Measurements from ENCODE around the gene MAGI1. TPM values are rescaled to one million over a fixed set of nuclear protein-coding genes. Genes with fewer than 3 reads are reported as not detected.

Gene MAGI1
- total RNA-seq, 2 donors from 2014 or later, result 38.6 to 45.1 TPM

GRCh38 chr3:65605876-65606432 is 432.8 kb downstream of the MAGI1 start:
- no peaks in the 10 kb centered on the region for H3K36me3 ChIP-seq (ENCODE audit: control insufficient read depth, insufficient read depth, low read length)
- H3K4me3 ChIP-seq (ENCODE audit: low read length), result no peak overlapping the region
- H3K9me3 Mint-ChIP-seq, result no peaks in the 10 kb centered on the region
- H3K27ac Mint-ChIP-seq, result no peak overlapping the region
- no peak for TF ChIP-seq CTCF (conservative IDR thresholded peaks at IDR 0.05)
- H3K36me3 Mint-ChIP-seq (ENCODE audit: low read depth), result no peaks in the 10 kb centered on the region
- no peak overlapping the region for H3K27ac ChIP-seq (ENCODE audit: low read depth, low read length)
- 91 to 95% methylated on average over 3 to 4 of the region's 5 CpGs for WGBS, 2 experiments (ENCODE audit: insufficient coverage in 1 of 2, insufficient read length in 1 of 2)
- no peak for DNase-seq
- H3K4me1 Mint-ChIP-seq, result no peaks in the 10 kb centered on the region
- no peaks in the 10 kb centered on the region for H3K4me1 ChIP-seq (ENCODE audit: control insufficient read depth, insufficient read depth, low read length)
- no peaks in the 10 kb centered on the region for H3K9me3 ChIP-seq (ENCODE audit: control insufficient read depth, low read length)
- no peak overlapping the region for H3K4me3 Mint-ChIP-seq
- no peaks in the 10 kb centered on the region for H3K27me3 ChIP-seq (ENCODE audit: control insufficient read depth, insufficient read depth, low read length, poor library complexity, severe bottlenecking)
- no peak overlapping the region for H3K9ac ChIP-seq (ENCODE audit: extremely low read depth, low read length, poor library complexity, severe bottlenecking)
- H3K27me3 Mint-ChIP-seq (ENCODE audit: insufficient read depth), result no peaks in the 10 kb centered on the region

GRCh38 chr3:65604863-65605526 is 433.7 kb downstream of the MAGI1 start:
- Mint-ChIP-seq H3K27me3 (ENCODE audit: insufficient read depth) (no peaks in the 10 kb centered on the region), H3K36me3 (ENCODE audit: low read depth) (no peaks in the 10 kb centered on the region), H3K4me3 (no peak overlapping the region), H3K9me3 (no peaks in the 10 kb centered on the region), H3K4me1 (no peaks in the 10 kb centered on the region), H3K27ac (no peak overlapping the region)
- Histone ChIP-seq H3K4me1 (ENCODE audit: control insufficient read depth, insufficient read depth, low read length) (no peaks in the 10 kb centered on the region), H3K27me3 (ENCODE audit: control insufficient read depth, insufficient read depth, low read length, poor library complexity, severe bottlenecking) (no peaks in the 10 kb centered on the region), H3K9ac (ENCODE audit: extremely low read depth, low read length, poor library complexity, severe bottlenecking) (no peak overlapping the region), H3K4me3 (ENCODE audit: low read length) (no peak overlapping the region), H3K9me3 (ENCODE audit: control insufficient read depth, low read length) (no peaks in the 10 kb centered on the region), H3K36me3 (ENCODE audit: control insufficient read depth, insufficient read depth, low read length) (no peaks in the 10 kb centered on the region), H3K27ac (ENCODE audit: low read depth, low read length) (no peak overlapping the region)
- 92 to 93% methylated on average over 2 to 3 of the region's 3 CpGs for WGBS, 2 experiments (ENCODE audit: insufficient coverage in 1 of 2, insufficient read length in 1 of 2)
- TF ChIP-seq CTCF (conservative IDR thresholded peaks at IDR 0.05), result no peak
- no peak for DNase-seq

DNA sequence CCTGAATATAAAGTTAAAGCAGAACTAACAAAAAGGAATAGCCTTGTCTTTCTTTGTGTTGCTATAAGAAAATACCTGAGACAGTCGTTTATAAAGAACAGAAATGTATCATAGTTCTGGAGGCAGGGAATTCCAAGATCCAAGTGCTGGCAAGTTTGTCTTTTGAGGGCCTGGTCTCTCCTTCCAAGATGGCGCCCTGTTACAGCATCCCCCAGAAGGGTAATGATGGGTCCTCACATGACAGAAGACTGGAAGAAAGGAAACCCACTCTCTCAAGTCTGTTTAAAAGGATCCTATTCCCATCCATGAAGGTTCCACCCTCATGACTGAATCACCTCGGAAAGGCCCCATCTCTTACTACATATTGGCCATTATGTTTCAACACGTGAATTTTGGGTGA is 435.1 kb downstream of the MAGI1 start:
- H3K36me3 ChIP-seq (ENCODE audit: control insufficient read depth, insufficient read depth, low read length), result no peaks in the 10 kb centered on the region
- no peak for DNase-seq
- H3K4me3 ChIP-seq (ENCODE audit: low read length), result no peak overlapping the region
- WGBS, 2 experiments (ENCODE audit: insufficient coverage in 1 of 2, insufficient read length in 1 of 2), result 88 to 95% methylated on average over 3 to 4 of the region's 4 CpGs
- Mint-ChIP-seq H3K4me3 (no peak overlapping the region), H3K36me3 (ENCODE audit: low read depth) (no peaks in the 10 kb centered on the region), H3K27me3 (ENCODE audit: insufficient read depth) (peaks cover 11% of the 10 kb centered on the region), H3K27ac (no peak overlapping the region), H3K4me1 (no peaks in the 10 kb centered on the region), H3K9me3 (no peaks in the 10 kb centered on the region)
- H3K4me1 ChIP-seq (ENCODE audit: control insufficient read depth, insufficient read depth, low read length), result no peaks in the 10 kb centered on the region
- no peak for TF ChIP-seq CTCF (conservative IDR thresholded peaks at IDR 0.05)
- H3K9ac ChIP-seq (ENCODE audit: extremely low read depth, low read length, poor library complexity, severe bottlenecking), result no peak overlapping the region
- no peaks in the 10 kb centered on the region for H3K27me3 ChIP-seq (ENCODE audit: control insufficient read depth, insufficient read depth, low read length, poor library complexity, severe bottlenecking)
- no peak overlapping the region for H3K27ac ChIP-seq (ENCODE audit: low read depth, low read length)
- no peaks in the 10 kb centered on the region for H3K9me3 ChIP-seq (ENCODE audit: control insufficient read depth, low read length)
